ENCODE measurements around the gene HDAC4.

GRCh38 chr2:239169311-239170048, 231.3 kb downstream of the HDAC4 start:
- TF ChIP-seq CTCF (IDR thresholded peaks at IDR 0.05), result no peak
- no peak for TF ChIP-seq EZH2 (IDR thresholded peaks at IDR 0.05; ENCODE audit: borderline replicate concordance, insufficient read depth, low read depth, low read length, poor library complexity, severe bottlenecking)
